Stimulated activated CD8-positive, alpha-beta memory T cell treated with anti-CD3 and anti-CD28 coated beads, Interleukin-4, amount 100 ng/mL, for 1 hour (primary cell): Measurements from ENCODE around the gene DTNB.

Experiments
- DNase-seq, 2 donors: peaks; one replicate each; pipeline ENCODE4 v3.0.0-alpha.2; 2020; ENCODE audit warnings: low read depth in 2 of 2, low spot score in 1 of 2

DTNB gene

DNA sequence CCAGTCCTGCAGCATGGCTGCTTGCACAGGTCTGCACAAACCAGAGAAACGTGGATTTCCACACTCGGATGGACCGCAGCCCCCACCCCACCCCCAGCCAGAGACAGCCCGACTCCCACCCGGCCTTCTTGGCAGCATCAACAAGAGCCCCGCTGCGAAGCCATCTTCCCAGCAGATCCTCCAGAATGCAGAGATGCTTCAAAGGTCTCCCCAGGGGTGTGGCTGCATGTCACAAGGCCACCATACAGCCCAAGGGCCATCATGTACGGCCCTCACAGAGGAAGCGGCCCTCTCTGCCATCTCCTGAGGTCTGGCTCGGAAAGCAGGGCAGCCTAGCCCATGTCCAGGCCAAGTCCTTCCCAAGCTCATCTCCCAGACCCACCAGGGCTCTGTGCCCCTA is 343.1 kb downstream of the DTNB start:
- no peak for DNase-seq

DNA sequence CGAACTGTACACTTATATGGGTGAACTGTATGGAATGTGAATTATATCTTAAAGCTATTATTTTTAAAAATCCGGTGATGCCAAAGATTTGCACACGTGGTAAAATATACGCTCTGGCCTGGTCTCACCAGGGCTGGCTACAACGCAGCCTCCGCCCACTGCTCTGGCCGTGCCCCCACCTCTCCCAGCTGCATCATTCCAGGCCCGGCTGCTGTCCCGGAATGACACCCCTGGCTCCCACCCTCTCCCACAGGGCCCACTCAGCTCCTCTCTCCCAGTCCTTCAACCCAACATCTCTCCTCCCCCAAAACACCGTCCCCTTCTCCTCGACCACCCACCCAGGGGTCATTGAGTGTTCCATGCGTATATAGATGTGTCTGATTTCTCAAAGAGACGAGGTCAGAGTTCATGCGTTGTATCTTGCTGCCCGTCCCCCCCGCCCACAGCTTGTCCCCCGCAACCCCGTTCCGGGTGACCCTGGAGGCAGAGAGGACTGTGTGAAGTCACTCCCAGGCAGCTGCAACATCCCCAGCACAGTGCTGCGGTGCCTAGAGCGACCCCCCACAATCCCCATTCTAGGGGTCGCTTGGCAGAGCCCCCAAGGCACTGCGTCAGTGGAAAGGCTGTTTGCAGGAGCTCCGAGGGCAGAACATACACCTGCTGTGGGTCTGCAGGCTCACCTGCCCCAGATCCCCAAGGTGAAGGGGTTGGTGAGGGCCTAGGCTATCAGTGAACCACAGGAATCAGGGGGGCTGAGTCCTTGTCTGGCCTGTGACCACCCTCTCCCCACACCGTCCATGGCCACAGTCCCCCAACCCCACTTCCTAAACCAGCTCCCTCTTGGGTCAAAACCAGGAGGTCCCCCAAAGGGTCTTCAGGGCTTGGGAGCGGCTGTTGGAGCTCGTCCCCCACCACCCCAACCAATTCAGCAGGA is 345.0 kb downstream of the DTNB start:
- no peak for DNase-seq
